IMR-90 (cell line): ENCODE data around the gene RAB4B. TPM values are rescaled to one million over a fixed set of nuclear protein-coding genes. Genes with fewer than 3 reads are reported as not detected.

Source experiments
- ATAC-seq: fragments of 200-7000 bp; cut with Tn5 transposase; 2 replicates; pipeline ENCODE4 v1.9.1; 2020; ENCODE audit warnings: low read depth, mild to moderate bottlenecking, moderate library complexity
- BruUV-seq: library from RNA; stranded (reverse); fragments of 400-500 nt; replicated peaks from 2 replicates; lab custom pipeline; 2021; lab: Mats Ljungman, UMichigan
- CTCF ChIA-PET: fragments of 300-600 bp; formaldehyde crosslinking; extraction: SDS; loops from one replicate; lab custom pipeline; 2021; ENCODE audit warnings: antibody characterized with exemption; lab: Yijun Ruan, JAX
- POLR2A ChIA-PET: fragments of 300-600 bp; sonication (Branson Sonifier 250); formaldehyde crosslinking; loops from one replicate; lab custom pipeline; 2022; ENCODE audit warnings: antibody characterized with exemption; ENCODE audit not compliant: unreplicated experiment; lab: Charles Lee
- DNase-seq: peaks from one replicate; pipeline ENCODE4 v3.0.0; 2013
- H2AFZ ChIP-seq: replicated peaks from 2 replicates; pipeline ENCODE3; 2013; ENCODE audit warnings: low read length, mild to moderate bottlenecking; ENCODE audit not compliant: poor library complexity
- H2AK5ac ChIP-seq: 2 replicates; pipeline ENCODE4 v1.6.1; 2013; ENCODE audit warnings: low read depth, low read length, inconsistent platforms
- H2AK9ac ChIP-seq: replicated peaks from 2 replicates; pipeline ENCODE3; 2013; ENCODE audit warnings: mild to moderate bottlenecking, low read depth, low read length, moderate library complexity; ENCODE audit not compliant: poor library complexity
- H2BK120ac ChIP-seq: 2 replicates; pipeline ENCODE4 v1.6.1; 2013; ENCODE audit warnings: low read depth, low read length, inconsistent platforms
- H2BK15ac ChIP-seq: 3 replicates; pipeline ENCODE4 v1.6.1; 2013; ENCODE audit warnings: low read depth, low read length, inconsistent platforms
- H2BK20ac ChIP-seq: 2 replicates; pipeline ENCODE4 v1.6.1; 2013; ENCODE audit warnings: low read depth, mild to moderate bottlenecking, inconsistent platforms, low read length, moderate library complexity
- H2BK5ac ChIP-seq: 2 replicates; pipeline ENCODE4 v1.6.1; 2013; ENCODE audit warnings: mild to moderate bottlenecking, low read depth, low read length, inconsistent platforms; ENCODE audit not compliant: poor library complexity, severe bottlenecking
- H3K14ac ChIP-seq: replicated peaks from 2 replicates; pipeline ENCODE4 v1.6.1; 2013; ENCODE audit warnings: low read depth, low read length, inconsistent platforms
- H3K18ac ChIP-seq: 2 replicates; pipeline ENCODE4 v1.6.1; 2013; ENCODE audit warnings: low read depth, low read length, control low read depth
- H3K23ac ChIP-seq: 2 replicates; pipeline ENCODE4 v1.6.1; 2013; ENCODE audit warnings: low read depth, low read length, inconsistent platforms
- H3K27ac ChIP-seq: 2 replicates; pipeline ENCODE4 v1.5.1; 2013; ENCODE audit warnings: mild to moderate bottlenecking, control low read depth, low read length; ENCODE audit not compliant: insufficient read depth
- H3K27me3 ChIP-seq: 2 replicates; pipeline ENCODE4 v1.6.1; 2013; ENCODE audit warnings: low read length; ENCODE audit not compliant: control insufficient read depth, insufficient read depth
- H3K36me3 ChIP-seq: 2 replicates; pipeline ENCODE4 v1.6.1; 2013; ENCODE audit warnings: low read length, mixed read lengths; ENCODE audit not compliant: control insufficient read depth, insufficient read depth
- H3K4ac ChIP-seq: 2 replicates; pipeline ENCODE4 v1.6.1; 2013; ENCODE audit warnings: low read depth, low read length, inconsistent platforms
- H3K4me1 ChIP-seq: 2 replicates; pipeline ENCODE4 v1.6.1; 2013; ENCODE audit warnings: low read length, mixed read lengths; ENCODE audit not compliant: control insufficient read depth, insufficient read depth
- H3K4me2 ChIP-seq: 2 replicates; pipeline ENCODE4 v1.6.1; 2013; ENCODE audit warnings: low read depth, mild to moderate bottlenecking, control low read depth, low read length, moderate library complexity
- H3K4me3 ChIP-seq: 2 replicates; pipeline ENCODE4 v1.5.1; 2013; ENCODE audit warnings: low read depth, mild to moderate bottlenecking, control low read depth, low read length, moderate library complexity; ENCODE audit not compliant: insufficient read depth
- H3K56ac ChIP-seq: 2 replicates; pipeline ENCODE4 v1.6.1; 2013; ENCODE audit warnings: low read length, inconsistent platforms; ENCODE audit not compliant: insufficient read depth; ENCODE audit errors: extremely low read depth
- H3K79me1 ChIP-seq, 2 experiments: 2 replicates each; pipeline ENCODE4 v1.6.1; 2013; ENCODE audit warnings: low read length in 2 of 2, inconsistent platforms in 1 of 2, low read depth in 1 of 2
- H3K9ac ChIP-seq: 2 replicates; pipeline ENCODE4 v1.6.1; 2013; ENCODE audit warnings: low read depth, low read length, control low read depth
- H3K9me1 ChIP-seq: 2 replicates; pipeline ENCODE4 v1.6.1; 2013; ENCODE audit warnings: low read length, inconsistent platforms; ENCODE audit not compliant: insufficient read depth
- H3K9me3 ChIP-seq: 2 replicates; pipeline ENCODE4 v1.6.1; 2013; ENCODE audit warnings: low read length; ENCODE audit not compliant: control insufficient read depth, insufficient read depth
- H4K20me1 ChIP-seq: 2 replicates; pipeline ENCODE4 v1.6.1; 2013; ENCODE audit warnings: low read length, inconsistent platforms; ENCODE audit not compliant: insufficient read depth
- H4K5ac ChIP-seq: 2 replicates; pipeline ENCODE4 v1.6.1; 2013; ENCODE audit warnings: mild to moderate bottlenecking, low read depth, low read length, control low read depth
- H4K8ac ChIP-seq, 2 experiments: 2 replicates each; pipeline ENCODE4 v1.6.1; 2013; ENCODE audit warnings: low read depth in 2 of 2, low read length in 2 of 2, control low read depth in 1 of 2, inconsistent platforms in 1 of 2
- H4K91ac ChIP-seq: 2 replicates; pipeline ENCODE4 v1.6.1; 2013; ENCODE audit warnings: low read depth, low read length, inconsistent platforms; ENCODE audit not compliant: insufficient read depth
- BHLHE40 ChIP-seq: fragments of 150-350 bp; IDR thresholded peaks from 2 replicates; pipeline ENCODE4 v1.6.1; 2016; ENCODE audit warnings: mild to moderate bottlenecking, low read depth, low read length
- CEBPB ChIP-seq: IDR thresholded peaks from 2 replicates; pipeline ENCODE4 v1.6.1; 2012; ENCODE audit warnings: low read depth, low read length, improper control_type of control experiment
- MAZ ChIP-seq: IDR thresholded peaks from 2 replicates; pipeline ENCODE4 v1.6.1; 2012; ENCODE audit warnings: low read depth, mild to moderate bottlenecking, low read length, improper control_type of control experiment, moderate library complexity, borderline replicate concordance
- MXI1 ChIP-seq: IDR thresholded peaks from 2 replicates; pipeline ENCODE4 v1.6.1; 2012; ENCODE audit warnings: low read depth, mild to moderate bottlenecking, low read length, moderate library complexity, borderline replicate concordance
- NFE2L2 ChIP-seq: fragments of 150-350 bp; IDR thresholded peaks from 2 replicates; pipeline ENCODE4 v1.6.1; 2016; ENCODE audit warnings: low read depth, mild to moderate bottlenecking, low read length
- POLR2A ChIP-seq: IDR thresholded peaks from 2 replicates; pipeline ENCODE4 v1.6.1; 2012; ENCODE audit warnings: mild to moderate bottlenecking, low read depth, low read length
- RAD21 ChIP-seq: IDR thresholded peaks from 2 replicates; pipeline ENCODE4 v1.6.1; 2012; ENCODE audit warnings: low read length, improper control_type of control experiment
- RCOR1 ChIP-seq: IDR thresholded peaks from 2 replicates; pipeline ENCODE4 v1.6.1; 2012; ENCODE audit warnings: mild to moderate bottlenecking, low read length, improper control_type of control experiment; ENCODE audit not compliant: insufficient replicate concordance
- RFX5 ChIP-seq: IDR thresholded peaks from 2 replicates; pipeline ENCODE4 v1.8.0; 2012; ENCODE audit warnings: low read depth, mild to moderate bottlenecking, low read length, moderate library complexity
- WGBS, 2 experiments: methylation state at CpG; one replicate each; pipeline versions ENCODE4 v1.1.5 to v1.1.7; 2013; ENCODE audit warnings: missing lambda C conversion rate in 2 of 2; ENCODE audit not compliant: insufficient read length in 1 of 2; ENCODE audit errors: extremely low coverage in 2 of 2; 5-methylcytosine and 5-hydroxymethylcytosine counted together
- dilution Hi-C: fragments of 300-500 bp; cut with HindIII; formaldehyde crosslinking; loops from one replicate; pipeline ENCODE4 v1.14.3; 2018; ENCODE audit warnings: low sequenced_read_pairs; ENCODE audit not compliant: unreplicated experiment
- in situ Hi-C: fragments of 300-500 bp; cut with MboI; formaldehyde crosslinking; loops from 3 replicates; pipeline ENCODE4 v1.14.3; 2019; ENCODE audit warnings: low sequenced_read_pairs, inconsistent platforms, mixed read lengths
- intact Hi-C: fragments of 100-400 bp; cut with micrococcal nuclease; formaldehyde crosslinking; loops from 2 replicates; pipeline ENCODE4 v1.10.0; 2022
- polyA plus RNA-seq, 3 experiments: library from polyadenylated mRNA; depleted of rRNA; stranded (reverse); fragments of >200 nt; gene quantifications; 2 replicates each; pipeline ENCODE4 v1.2.3, GENCODE V29; 2012; ENCODE audit warnings: low replicate concordance in 1 of 3
- total RNA-seq: library from RNA; depleted of rRNA; stranded (reverse); fragments of >200 nt; gene quantifications from 2 replicates; pipeline ENCODE4 v1.2.3, GENCODE V29; 2012
- TF ChIP-seq, protein P1 (sequence below): fragments of 150-350 bp; IDR thresholded peaks from 2 replicates; pipeline ENCODE4 v1.6.1; 2017; ENCODE audit warnings: mild to moderate bottlenecking, antibody characterized with exemption, low read length, low read depth

RAB4B gene
- total and polyA plus RNA-seq, 2 of the 4 experiments (the other 2 are of a cell fraction): 7.9 to 21.4 TPM

DNA sequence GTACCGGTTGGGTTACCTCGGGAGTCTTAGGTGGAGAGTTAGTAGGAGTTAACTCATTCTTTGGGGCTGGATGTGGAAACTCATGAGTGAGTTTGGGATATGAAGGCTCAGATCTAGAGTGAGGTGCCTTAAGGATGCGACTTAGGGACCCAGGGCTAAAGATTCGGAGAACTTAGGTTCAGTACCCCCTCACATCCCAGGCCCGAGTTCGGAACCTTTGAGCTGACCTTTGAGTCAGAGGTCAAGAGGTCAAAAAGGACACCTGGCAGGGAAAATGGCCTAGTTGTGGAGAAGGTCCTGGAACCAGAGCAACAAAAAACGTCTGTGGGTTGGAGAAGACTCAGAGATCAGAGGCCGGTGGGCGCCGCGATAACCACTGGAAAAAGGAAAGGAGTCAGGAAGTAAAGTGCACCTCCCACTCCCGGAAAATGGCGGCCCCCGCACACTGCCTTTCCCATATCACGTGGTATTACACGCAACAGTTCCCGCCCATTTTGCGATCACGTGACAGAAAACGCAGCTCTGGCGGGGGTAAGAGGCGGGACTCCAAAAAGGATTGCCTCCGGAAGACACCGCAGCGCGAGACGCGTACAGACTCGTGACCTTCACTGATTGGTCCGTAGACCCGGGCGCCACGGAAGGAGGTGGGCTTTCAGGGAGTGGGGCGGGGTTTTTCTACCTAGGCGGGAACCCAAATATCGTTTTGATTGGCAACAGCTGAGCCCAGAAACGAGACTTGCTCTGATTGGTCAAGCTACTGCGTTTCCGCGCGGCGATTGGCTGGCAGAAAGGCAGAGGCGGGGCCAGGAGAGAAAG, 27.8 kb upstream of the RAB4B start, which contains the start of gene ACTMAP (continued):
- peak; percentile 79 for TF ChIP-seq BHLHE40

DNA sequence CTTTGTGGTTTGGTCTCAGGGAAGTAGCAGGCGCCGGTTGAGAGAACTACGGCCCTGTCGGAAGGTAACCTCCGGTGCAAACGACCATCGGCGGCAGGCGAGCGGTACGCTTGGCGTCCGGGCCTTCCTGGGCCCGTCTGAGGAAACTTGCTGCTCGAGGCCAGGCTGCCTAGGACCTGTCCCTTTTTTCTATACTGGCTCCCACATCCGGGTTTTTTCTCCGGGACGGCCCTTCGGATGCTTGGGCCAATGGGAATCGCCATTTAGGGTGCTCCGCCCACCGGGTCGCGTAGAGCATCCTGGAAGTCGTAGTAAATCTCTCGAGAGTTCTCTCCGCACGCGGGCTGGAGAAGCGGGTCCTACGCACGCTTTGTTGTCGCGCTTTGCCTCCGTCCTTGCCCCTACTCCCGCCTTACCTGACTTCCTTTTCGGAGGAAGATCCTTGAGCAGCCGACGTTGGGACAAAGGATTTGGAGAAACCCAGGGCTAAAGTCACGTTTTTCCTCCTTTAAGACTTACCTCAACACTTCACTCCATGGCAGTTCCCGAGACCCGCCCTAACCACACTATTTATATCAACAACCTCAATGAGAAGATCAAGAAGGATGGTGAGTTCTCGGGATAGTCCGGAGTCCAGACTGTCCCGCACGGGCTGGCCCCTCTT, 27.0 kb upstream of the RAB4B start, which contains the start of gene SNRPA:
Gene SNRPA (plus strand): TSS at position 330 of the 664 bp plus-strand sequence. CDS start 206 bp downstream, at position 536.
- ATAC-seq (peak; percentile 81), DNase-seq (peak; percentile 98)
- Histone ChIP-seq H2AK5ac (peak within 1 kb of the TSS; percentile 99), H4K91ac (peak within 1 kb of the TSS; percentile 97), H2BK20ac (peak within 1 kb of the TSS; percentile 30), H4K8ac (peak within 1 kb of the TSS; percentile 99 to 100), H4K5ac (peak within 1 kb of the TSS; percentile 98), H2AK9ac (peak within 1 kb of the TSS; percentile 100), H3K9me1 (peaks cover 11% of the 10 kb centered on the region; the same call in 1 of the 2 replicates), H2AFZ (peak within 1 kb of the TSS; percentile 96), H3K56ac (peak within 1 kb of the TSS; percentile 89), H4K20me1 (peaks cover 20% of the 10 kb centered on the region), H3K4me3 (peak within 1 kb of the TSS; percentile 64), H3K4ac (peak within 1 kb of the TSS; percentile 98), H3K9ac (peak within 1 kb of the TSS; percentile 91), H3K4me2 (peak within 1 kb of the TSS; percentile 99), H3K36me3 (peaks cover 10% of the 10 kb centered on the region), H3K27me3 (no peaks in the 10 kb centered on the region), H2BK15ac (peak within 1 kb of the TSS; percentile 60; the same call in 2 of the 3 replicates), H3K14ac (peak within 1 kb of the TSS; percentile 97), H3K9me3 (no peaks in the 10 kb centered on the region), H3K79me1 (peaks cover 19 to 43% of the 10 kb centered on the region in 2 experiments), H3K4me1 (peaks cover 9% of the 10 kb centered on the region), H3K27ac (peak within 1 kb of the TSS; percentile 85), H2BK120ac (peak within 1 kb of the TSS; percentile 79), H3K23ac (peak within 1 kb of the TSS; percentile 98), H2BK5ac (peak within 1 kb of the TSS; percentile 83), H3K18ac (peak within 1 kb of the TSS; percentile 75)
- in situ Hi-C loops (no loop called here), dilution Hi-C loops (no loop called here), intact Hi-C loops (loop anchor here (2.0 to 5.0 kb wide), 4 partner anchors 28 to 60 kb away; partner anchors contain the start of genes COQ8B, EGLN2, ITPKC and NUMBL)
- no peak for TF ChIP-seq RCOR1
- TF ChIP-seq CEBPB: no peak
- no peak for TF ChIP-seq NFE2L2
- no peak for TF ChIP-seq RAD21
- peak; percentile 90 for TF ChIP-seq MXI1
- peak; percentile 78 for TF ChIP-seq BHLHE40
- TF ChIP-seq RFX5: no peak
- TF ChIP-seq POLR2A: peak; percentile 85
- TF ChIP-seq, protein P1, sequence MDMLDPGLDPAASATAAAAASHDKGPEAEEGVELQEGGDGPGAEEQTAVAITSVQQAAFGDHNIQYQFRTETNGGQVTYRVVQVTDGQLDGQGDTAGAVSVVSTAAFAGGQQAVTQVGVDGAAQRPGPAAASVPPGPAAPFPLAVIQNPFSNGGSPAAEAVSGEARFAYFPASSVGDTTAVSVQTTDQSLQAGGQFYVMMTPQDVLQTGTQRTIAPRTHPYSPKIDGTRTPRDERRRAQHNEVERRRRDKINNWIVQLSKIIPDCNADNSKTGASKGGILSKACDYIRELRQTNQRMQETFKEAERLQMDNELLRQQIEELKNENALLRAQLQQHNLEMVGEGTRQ: peak; percentile 16; the same call in 1 of the 2 replicates
- peak; percentile 9; the same call in 1 of the 2 replicates for TF ChIP-seq MAZ
- ChIA-PET POLR2A (interaction anchor here (0.7 kb wide), 1 partner anchor 668 kb away, joined by 3 read pairs; no protein-coding TSS in a partner anchor), CTCF (interaction anchor here (0.9 kb wide), 2 partner anchors 48 to 88 kb away, joined by 3 to 4 read pairs; partner anchors contain the start of gene EGLN2)
- WGBS, 2 experiments: 0% methylated on average over 30 of the region's 46 CpGs; no CpG with 5 or more reads in 1 of the 2 experiments
- BruUV-seq: no TSS peak
